ENCODE results near the gene KDM2A.

KDM2A gene

GRCh38 chr11:67274768-67275605 is 155.9 kb downstream of the KDM2A start:
- no peak overlapping the region for H3K23ac ChIP-seq (ENCODE audit: low read length)
- peak overlapping the region; percentile 25 for H3K56ac ChIP-seq (ENCODE audit: low read length)
- no peak overlapping the region for H3K4ac ChIP-seq (ENCODE audit: low read depth, low read length)
- no peak overlapping the region for H4K5ac ChIP-seq (ENCODE audit: low read length)
- no peak overlapping the region for H3K4me3 ChIP-seq (ENCODE audit: low read length)
- H3K79me2 ChIP-seq (ENCODE audit: control insufficient read depth, insufficient read depth, low read length) = peaks cover 39% of the 10 kb centered on the region
- no peak for DNase-seq
- no peak overlapping the region for H2BK15ac ChIP-seq (replicated peaks; ENCODE audit: low read depth)
- no peak overlapping the region for H3K18ac ChIP-seq (ENCODE audit: low read length)
- H3K4me1 ChIP-seq (ENCODE audit: control insufficient read depth, low read depth, low read length) = peaks cover 19% of the 10 kb centered on the region
- no peaks in the 10 kb centered on the region for H3K27me3 ChIP-seq (ENCODE audit: insufficient read depth, low read length, poor library complexity)
- H3K4me2 ChIP-seq (ENCODE audit: low read length) = no peak overlapping the region
- H2AK5ac ChIP-seq (ENCODE audit: low read length) = no peak overlapping the region
- H2BK120ac ChIP-seq (ENCODE audit: low read depth, low read length) = no peak overlapping the region
- H3K36me3 ChIP-seq (ENCODE audit: control insufficient read depth, insufficient read depth, low read length) = peaks cover 4% of the 10 kb centered on the region
- no peak overlapping the region for H3K27ac ChIP-seq (ENCODE audit: low read depth, low read length)
- H4K8ac ChIP-seq (ENCODE audit: low read depth, low read length) = no peak overlapping the region
- no peak overlapping the region for H2BK5ac ChIP-seq (ENCODE audit: low read length)
- no peak overlapping the region for H3K9ac ChIP-seq (ENCODE audit: low read length)
- no CpG with 5 or more reads among the region's 35 CpGs for WGBS (ENCODE audit: extremely low coverage, insufficient coverage, low lambda C conversion rate)
- H3K79me1 ChIP-seq (ENCODE audit: low read length) = peaks cover 45% of the 10 kb centered on the region

GRCh38 chr11:67275606-67276409 is 156.7 kb downstream of the KDM2A start:
- no peaks in the 10 kb centered on the region for H3K27me3 ChIP-seq (ENCODE audit: insufficient read depth, low read length, poor library complexity)
- peaks cover 37% of the 10 kb centered on the region for H3K79me2 ChIP-seq (ENCODE audit: control insufficient read depth, insufficient read depth, low read length)
- no peak overlapping the region for H4K5ac ChIP-seq (ENCODE audit: low read length)
- no peak overlapping the region for H3K9ac ChIP-seq (ENCODE audit: low read length)
- peaks cover 6% of the 10 kb centered on the region for H3K36me3 ChIP-seq (ENCODE audit: control insufficient read depth, insufficient read depth, low read length)
- peaks cover 14% of the 10 kb centered on the region for H3K4me1 ChIP-seq (ENCODE audit: control insufficient read depth, low read depth, low read length)
- no peak overlapping the region for H4K8ac ChIP-seq (ENCODE audit: low read depth, low read length)
- no peak overlapping the region for H2BK120ac ChIP-seq (ENCODE audit: low read depth, low read length)
- H2BK15ac ChIP-seq (replicated peaks; ENCODE audit: low read depth) = no peak overlapping the region
- no peak overlapping the region for H2AK5ac ChIP-seq (ENCODE audit: low read length)
- H3K4me2 ChIP-seq (ENCODE audit: low read length) = no peak overlapping the region
- no peak overlapping the region for H3K18ac ChIP-seq (ENCODE audit: low read length)
- DNase-seq = peak; percentile 27
- H3K4me3 ChIP-seq (ENCODE audit: low read length) = no peak overlapping the region
- no CpG with 5 or more reads among the region's 17 CpGs for WGBS (ENCODE audit: extremely low coverage, insufficient coverage, low lambda C conversion rate)
- H3K56ac ChIP-seq (ENCODE audit: low read length) = peak overlapping the region; percentile 39
- no peak overlapping the region for H2BK5ac ChIP-seq (ENCODE audit: low read length)
- peaks cover 43% of the 10 kb centered on the region for H3K79me1 ChIP-seq (ENCODE audit: low read length)
- H3K4ac ChIP-seq (ENCODE audit: low read depth, low read length) = no peak overlapping the region
- no peak overlapping the region for H3K23ac ChIP-seq (ENCODE audit: low read length)
- no peak overlapping the region for H3K27ac ChIP-seq (ENCODE audit: low read depth, low read length)

- peaks cover 8% of the 10 kb centered on the region for H3K36me3 ChIP-seq (ENCODE audit: control insufficient read depth, insufficient read depth, low read length)
- H2AK5ac ChIP-seq (ENCODE audit: low read length) = peak overlapping the region; percentile 45
- H3K27me3 ChIP-seq (ENCODE audit: insufficient read depth, low read length, poor library complexity) = no peaks in the 10 kb centered on the region
- WGBS (ENCODE audit: extremely low coverage, insufficient coverage, low lambda C conversion rate) = no CpG with 5 or more reads among the region's 16 CpGs
- no peak overlapping the region for H3K4me3 ChIP-seq (ENCODE audit: low read length)
- peak overlapping the region; percentile 85 for H3K56ac ChIP-seq (ENCODE audit: low read length)
- no peak overlapping the region for H3K4ac ChIP-seq (ENCODE audit: low read depth, low read length)
- H3K23ac ChIP-seq (ENCODE audit: low read length) = peak overlapping the region; percentile 17
- no peak overlapping the region for H2BK5ac ChIP-seq (ENCODE audit: low read length)
- H3K27ac ChIP-seq (ENCODE audit: low read depth, low read length) = peak overlapping the region; percentile 91
- peak overlapping the region; percentile 80 for H3K9ac ChIP-seq (ENCODE audit: low read length)
- H3K79me1 ChIP-seq (ENCODE audit: low read length) = peaks cover 33% of the 10 kb centered on the region
- peak; percentile 61 for DNase-seq
- no peak overlapping the region for H2BK15ac ChIP-seq (replicated peaks; ENCODE audit: low read depth)
- peak overlapping the region; percentile 7 for H3K18ac ChIP-seq (ENCODE audit: low read length)
- H3K4me2 ChIP-seq (ENCODE audit: low read length) = no peak overlapping the region
- peaks cover 8% of the 10 kb centered on the region for H3K4me1 ChIP-seq (ENCODE audit: control insufficient read depth, low read depth, low read length)
- peaks cover 27% of the 10 kb centered on the region for H3K79me2 ChIP-seq (ENCODE audit: control insufficient read depth, insufficient read depth, low read length)
- H4K8ac ChIP-seq (ENCODE audit: low read depth, low read length) = no peak overlapping the region
- H4K5ac ChIP-seq (ENCODE audit: low read length) = no peak overlapping the region
- H2BK120ac ChIP-seq (ENCODE audit: low read depth, low read length) = no peak overlapping the region
These were observed 157.7 kb downstream of the KDM2A start for GRCh38 chr11:67276781-67277230.

GRCh38 chr11:67277231-67277961 is 158.3 kb downstream of the KDM2A start:
- H2AK5ac ChIP-seq (ENCODE audit: low read length) = peak overlapping the region; percentile 48
- no peak overlapping the region for H4K8ac ChIP-seq (ENCODE audit: low read depth, low read length)
- H3K79me1 ChIP-seq (ENCODE audit: low read length) = peaks cover 27% of the 10 kb centered on the region
- peak overlapping the region; percentile 6 for H3K23ac ChIP-seq (ENCODE audit: low read length)
- no peak overlapping the region for H2BK15ac ChIP-seq (replicated peaks; ENCODE audit: low read depth)
- peaks cover 9% of the 10 kb centered on the region for H3K36me3 ChIP-seq (ENCODE audit: control insufficient read depth, insufficient read depth, low read length)
- no peak overlapping the region for H2BK120ac ChIP-seq (ENCODE audit: low read depth, low read length)
- peaks cover 8% of the 10 kb centered on the region for H3K4me1 ChIP-seq (ENCODE audit: control insufficient read depth, low read depth, low read length)
- WGBS (ENCODE audit: extremely low coverage, insufficient coverage, low lambda C conversion rate) = no CpG with 5 or more reads among the region's 24 CpGs
- no peak overlapping the region for H3K4me3 ChIP-seq (ENCODE audit: low read length)
- peak overlapping the region; percentile 85 for H3K56ac ChIP-seq (ENCODE audit: low read length)
- H3K4ac ChIP-seq (ENCODE audit: low read depth, low read length) = peak overlapping the region; percentile 23
- H3K79me2 ChIP-seq (ENCODE audit: control insufficient read depth, insufficient read depth, low read length) = peaks cover 21% of the 10 kb centered on the region
- H4K5ac ChIP-seq (ENCODE audit: low read length) = peak overlapping the region; percentile 71
- no peaks in the 10 kb centered on the region for H3K27me3 ChIP-seq (ENCODE audit: insufficient read depth, low read length, poor library complexity)
- H3K9ac ChIP-seq (ENCODE audit: low read length) = peak overlapping the region; percentile 80
- H3K4me2 ChIP-seq (ENCODE audit: low read length) = no peak overlapping the region
- H3K27ac ChIP-seq (ENCODE audit: low read depth, low read length) = peak overlapping the region; percentile 91
- peak; percentile 84 for DNase-seq
- peak overlapping the region; percentile 51 for H2BK5ac ChIP-seq (ENCODE audit: low read length)
- H3K18ac ChIP-seq (ENCODE audit: low read length) = peak overlapping the region; percentile 7

GRCh38 chr11:67278135-67278938 is 159.3 kb downstream of the KDM2A start:
- Histone ChIP-seq H3K79me1 (ENCODE audit: low read length) (peaks cover 19% of the 10 kb centered on the region), H3K4ac (ENCODE audit: low read depth, low read length) (no peak overlapping the region), H3K27ac (ENCODE audit: low read depth, low read length) (no peak overlapping the region), H3K4me1 (ENCODE audit: control insufficient read depth, low read depth, low read length) (peaks cover 8% of the 10 kb centered on the region), H3K56ac (ENCODE audit: low read length) (peak overlapping the region; percentile 69), H2AK5ac (ENCODE audit: low read length) (peak overlapping the region; percentile 48), H2BK5ac (ENCODE audit: low read length) (no peak overlapping the region), H3K18ac (ENCODE audit: low read length) (no peak overlapping the region), H3K27me3 (ENCODE audit: insufficient read depth, low read length, poor library complexity) (no peaks in the 10 kb centered on the region), H2BK120ac (ENCODE audit: low read depth, low read length) (no peak overlapping the region), H3K36me3 (ENCODE audit: control insufficient read depth, insufficient read depth, low read length) (peaks cover 15% of the 10 kb centered on the region), H4K5ac (ENCODE audit: low read length) (no peak overlapping the region), H3K9ac (ENCODE audit: low read length) (peak overlapping the region; percentile 58), H4K8ac (ENCODE audit: low read depth, low read length) (no peak overlapping the region), H3K79me2 (ENCODE audit: control insufficient read depth, insufficient read depth, low read length) (peaks cover 12% of the 10 kb centered on the region), H2BK15ac (replicated peaks; ENCODE audit: low read depth) (no peak overlapping the region), H3K4me3 (ENCODE audit: low read length) (no peak overlapping the region), H3K4me2 (ENCODE audit: low read length) (no peak overlapping the region), H3K23ac (ENCODE audit: low read length) (no peak overlapping the region)
- no CpG with 5 or more reads among the region's 14 CpGs for WGBS (ENCODE audit: extremely low coverage, insufficient coverage, low lambda C conversion rate)
- DNase-seq = no peak

Data from mesendoderm (in vitro differentiated cells).